B cell (primary cell): Measurements from ENCODE around the gene TOP2B. TPM values are rescaled to one million over a fixed set of nuclear protein-coding genes. Genes with fewer than 3 reads are reported as not detected.

Experiments used
- ATAC-seq: fragments of 200-7000 bp; cut with Tn5 transposase; one replicate; pipeline ENCODE4 v1.10.0; 2021; ENCODE audit warnings: low read depth, mild to moderate bottlenecking, moderate number of reproducible peaks, moderate library complexity
- CTCF ChIA-PET: fragments of 350-600 bp; sonication (Branson Sonifier 250); formaldehyde crosslinking; loops from one replicate; lab custom pipeline; 2021; ENCODE audit warnings: antibody characterized with exemption, inconsistent platforms; lab: Charles Lee
- POLR2A ChIA-PET: fragments of 350-600 bp; sonication (Branson Sonifier 250); formaldehyde crosslinking; loops from one replicate; lab custom pipeline; 2021; ENCODE audit warnings: antibody characterized with exemption; lab: Charles Lee
- DNase-seq: peaks from one replicate; pipeline ENCODE4 v3.0.0; 2013
- H2AFZ ChIP-seq: 2 replicates; pipeline ENCODE4 v1.6.1; 2012; ENCODE audit warnings: mild to moderate bottlenecking, low read depth, low read length; ENCODE audit not compliant: insufficient read depth, poor library complexity, severe bottlenecking
- H3K27ac ChIP-seq, 2 donors: 1 replicate in 1 of 2; 2 replicates in 1 of 2; pipeline ENCODE4 v1.5.1; 2012 to 2013; ENCODE audit warnings: low read length in 2 of 2, mild to moderate bottlenecking in 2 of 2, moderate library complexity in 1 of 2
- H3K27me3 ChIP-seq, 4 experiments: fragments of 200-600 bp in 1 of 4; sonication (generic) in 1 of 4; replicated peaks in 1 of 4; 1 replicate in 2 of 4; 2 replicates in 2 of 4; pipeline versions ENCODE4 v1.6.1 to v1.7.0; 2013 to 2016; ENCODE audit warnings: low read length in 3 of 4, mild to moderate bottlenecking in 2 of 4, mixed read lengths in 1 of 4, moderate library complexity in 1 of 4; ENCODE audit not compliant: insufficient read depth in 4 of 4, control insufficient read depth in 3 of 4; ENCODE audit errors: control extremely low read depth in 1 of 4
- H3K36me3 ChIP-seq, 2 experiments: replicated peaks in 1 of 2; 1 replicate in 1 of 2; 2 replicates in 1 of 2; pipeline versions ENCODE4 v1.6.1 to v1.7.1; 2013; ENCODE audit warnings: low read length in 1 of 2; ENCODE audit not compliant: insufficient read depth in 2 of 2, control insufficient read depth in 1 of 2; ENCODE audit errors: control extremely low read depth in 1 of 2, extremely low read depth in 1 of 2
- H3K4me1 ChIP-seq, 2 donors: fragments of 200-600 bp in 1 of 2; sonication (generic) in 1 of 2; 1 replicate in 1 of 2; 2 replicates in 1 of 2; pipeline versions ENCODE4 v1.5.1 to v1.6.1; 2013 to 2017; ENCODE audit warnings: low read length in 2 of 2; ENCODE audit not compliant: control insufficient read depth in 2 of 2, insufficient read depth in 2 of 2
- H3K4me2 ChIP-seq: replicated peaks from 2 replicates; pipeline ENCODE3; 2012; ENCODE audit warnings: mild to moderate bottlenecking, low read depth, low read length; ENCODE audit not compliant: poor library complexity, severe bottlenecking
- H3K4me3 ChIP-seq, 5 experiments: fragments of 200-600 bp in 1 of 5; sonication (generic) in 1 of 5; 1 replicate in 3 of 5; 2 replicates in 2 of 5; pipeline versions ENCODE4 v1.5.1 to v1.7.0; 2011 to 2016; ENCODE audit warnings: low read length in 4 of 5, mild to moderate bottlenecking in 4 of 5, low read depth in 2 of 5, control low read depth in 1 of 5, moderate library complexity in 1 of 5; ENCODE audit not compliant: insufficient read depth in 1 of 5; ENCODE audit errors: control extremely low read depth in 1 of 5, extremely low read depth in 1 of 5
- H3K79me2 ChIP-seq: fragments of 200-600 bp; sonication (generic); one replicate; pipeline ENCODE4 v1.6.0; 2016; ENCODE audit warnings: low read length; ENCODE audit not compliant: control insufficient read depth, insufficient read depth
- H3K9ac ChIP-seq: fragments of 200-600 bp; sonication (generic); 2 replicates; pipeline ENCODE4 v1.6.1; 2017; ENCODE audit warnings: mild to moderate bottlenecking, low read length, moderate library complexity
- H3K9me3 ChIP-seq, 3 donors: one replicate each; pipeline versions ENCODE4 v1.6.1 to v1.7.1; 2013; ENCODE audit warnings: low read length in 2 of 3; ENCODE audit not compliant: control insufficient read depth in 2 of 3, insufficient read depth in 1 of 3; ENCODE audit errors: control extremely low read depth in 1 of 3
- H4K20me1 ChIP-seq: 2 replicates; pipeline ENCODE4 v1.6.0; 2012; ENCODE audit warnings: mild to moderate bottlenecking, low read length; ENCODE audit not compliant: insufficient read depth, control insufficient read depth, poor library complexity, severe bottlenecking
- H3K27ac Mint-ChIP-seq: one replicate; pipeline ENCODE4 v1.8.0; 2021; ENCODE audit warnings: mixed read lengths
- H3K27me3 Mint-ChIP-seq: one replicate; pipeline ENCODE4 v1.8.0; 2021; ENCODE audit warnings: mixed read lengths
- H3K4me1 Mint-ChIP-seq: one replicate; pipeline ENCODE4 v1.8.0; 2021; ENCODE audit warnings: mixed read lengths
- H3K4me3 Mint-ChIP-seq: one replicate; pipeline ENCODE4 v1.8.0; 2021; ENCODE audit warnings: mixed read lengths
- H3K9me3 Mint-ChIP-seq: one replicate; pipeline ENCODE4 v1.8.0; 2022; ENCODE audit warnings: mixed read lengths; ENCODE audit not compliant: insufficient read depth
- EZH2 ChIP-seq: IDR thresholded peaks from 2 replicates; pipeline ENCODE4 v1.6.1; 2012; ENCODE audit warnings: borderline replicate concordance, low read depth, mild to moderate bottlenecking, moderate library complexity, low read length; ENCODE audit not compliant: insufficient read depth, poor library complexity, severe bottlenecking
- WGBS: methylation state at CpG from one replicate; pipeline ENCODE4 v1.1.5; 2013; ENCODE audit warnings: missing lambda C conversion rate; ENCODE audit not compliant: insufficient coverage; 5-methylcytosine and 5-hydroxymethylcytosine counted together
- intact Hi-C: fragments of 100-400 bp; cut with micrococcal nuclease; formaldehyde crosslinking; loops from one replicate; pipeline ENCODE4 v1.10.0; 2022
- polyA plus RNA-seq: library from polyadenylated mRNA; depleted of rRNA; stranded (reverse); fragments of >200 nt; gene quantifications from 2 replicates; pipeline ENCODE4 v1.2.3, GENCODE V29; 2012
- total RNA-seq, 2 donors: library from RNA; stranded (reverse); fragments of 120-200 nt in 1 of 2; gene quantifications; 1 replicate in 1 of 2; 2 replicates in 1 of 2; pipeline versions ENCODE4 v1.2.3 to v1.2.4, GENCODE V29; 2013 to 2022
- TF ChIP-seq, protein P1 (sequence below): fragments of 200-600 bp; IDR thresholded peaks from one replicate; pipeline ENCODE4 v1.8.0; 2022; ENCODE audit warnings: antibody characterized with exemption, mild to moderate bottlenecking

Gene TOP2B
- total and polyA plus RNA-seq, 2 donors (not counting 1 experiment from before 2014, with no cell fraction given): 22.2 to 149 TPM

GRCh38 chr3:25708036-25708435, 43.3 kb upstream of the TOP2B start:
- peaks cover 24% of the 10 kb centered on the region for H3K27me3 Mint-ChIP-seq
- ATAC-seq (no peak), DNase-seq (no peak)
- Histone ChIP-seq H3K9ac (no peak overlapping the region), H2AFZ (no peak overlapping the region), H3K27ac (no peak overlapping the region), H3K4me1 (no peaks in the 10 kb centered on the region), H3K36me3 (no peaks in the 10 kb centered on the region), H3K79me2 (no peaks in the 10 kb centered on the region), H4K20me1 (no peaks in the 10 kb centered on the region), H3K27me3 (peaks cover 0 to 2% (median 1%) of the 10 kb centered on the region in 4 experiments), H3K4me2 (no peak overlapping the region), H3K9me3 (no peaks in the 10 kb centered on the region), H3K4me3 (no peak overlapping the region)
- POLR2A ChIA-PET: no interaction called here
- H3K4me3 Mint-ChIP-seq: no peak overlapping the region
- H3K4me1 Mint-ChIP-seq: no peaks in the 10 kb centered on the region
- 100% methylated on average over 1 of the region's 3 CpGs for WGBS
- H3K9me3 Mint-ChIP-seq: no peaks in the 10 kb centered on the region
- CTCF ChIA-PET: no interaction called here
- no peak overlapping the region for H3K27ac Mint-ChIP-seq
- TF ChIP-seq, protein P1, sequence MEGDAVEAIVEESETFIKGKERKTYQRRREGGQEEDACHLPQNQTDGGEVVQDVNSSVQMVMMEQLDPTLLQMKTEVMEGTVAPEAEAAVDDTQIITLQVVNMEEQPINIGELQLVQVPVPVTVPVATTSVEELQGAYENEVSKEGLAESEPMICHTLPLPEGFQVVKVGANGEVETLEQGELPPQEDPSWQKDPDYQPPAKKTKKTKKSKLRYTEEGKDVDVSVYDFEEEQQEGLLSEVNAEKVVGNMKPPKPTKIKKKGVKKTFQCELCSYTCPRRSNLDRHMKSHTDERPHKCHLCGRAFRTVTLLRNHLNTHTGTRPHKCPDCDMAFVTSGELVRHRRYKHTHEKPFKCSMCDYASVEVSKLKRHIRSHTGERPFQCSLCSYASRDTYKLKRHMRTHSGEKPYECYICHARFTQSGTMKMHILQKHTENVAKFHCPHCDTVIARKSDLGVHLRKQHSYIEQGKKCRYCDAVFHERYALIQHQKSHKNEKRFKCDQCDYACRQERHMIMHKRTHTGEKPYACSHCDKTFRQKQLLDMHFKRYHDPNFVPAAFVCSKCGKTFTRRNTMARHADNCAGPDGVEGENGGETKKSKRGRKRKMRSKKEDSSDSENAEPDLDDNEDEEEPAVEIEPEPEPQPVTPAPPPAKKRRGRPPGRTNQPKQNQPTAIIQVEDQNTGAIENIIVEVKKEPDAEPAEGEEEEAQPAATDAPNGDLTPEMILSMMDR: no peak
- no peak for TF ChIP-seq EZH2
- intact Hi-C loops: no loop called here

DNA sequence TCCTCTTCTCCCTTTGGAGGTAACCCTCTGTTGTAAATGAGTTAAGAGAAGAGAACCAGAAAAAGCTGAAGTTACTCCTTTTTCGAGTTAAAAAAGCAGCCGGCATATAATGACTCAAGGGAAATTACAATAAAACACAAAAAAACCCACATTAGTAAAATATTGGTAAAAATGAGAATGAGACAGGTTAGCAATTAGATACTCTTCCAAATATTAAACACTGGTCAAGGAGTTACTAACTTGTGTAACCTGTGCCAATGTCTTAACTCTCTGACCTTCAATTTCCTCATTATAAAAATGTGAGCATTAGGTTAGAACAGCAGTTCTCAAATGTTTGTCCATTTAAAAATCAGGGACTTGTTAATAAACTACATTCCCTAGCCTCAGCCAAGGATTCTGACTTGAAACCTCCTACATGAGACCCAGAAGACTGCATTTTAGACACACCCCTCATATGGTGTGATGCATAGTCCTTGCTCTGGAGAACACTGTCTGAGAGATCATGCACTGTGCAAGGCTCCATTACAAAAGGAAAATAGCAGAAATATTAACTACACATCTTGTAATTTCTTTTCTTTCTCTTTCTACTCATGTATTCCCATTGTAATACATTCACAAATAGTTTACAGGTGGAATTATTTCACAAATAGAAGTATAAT, 42.7 kb upstream of the TOP2B start:
- Histone ChIP-seq H3K4me1 (no peaks in the 10 kb centered on the region), H3K27ac (no peak overlapping the region), H3K79me2 (no peaks in the 10 kb centered on the region), H3K4me3 (no peak overlapping the region), H3K36me3 (no peaks in the 10 kb centered on the region), H2AFZ (no peak overlapping the region), H3K9me3 (no peaks in the 10 kb centered on the region), H3K4me2 (no peak overlapping the region), H4K20me1 (no peaks in the 10 kb centered on the region), H3K27me3 (peaks cover 0 to 2% (median 1%) of the 10 kb centered on the region in 4 experiments), H3K9ac (no peak overlapping the region)
- CTCF ChIA-PET: no interaction called here
- intact Hi-C loops: no loop called here
- DNase-seq (no peak), ATAC-seq (no peak)
- POLR2A ChIA-PET: no interaction called here
- TF ChIP-seq, protein P1: no peak
- no peak for TF ChIP-seq EZH2
- Mint-ChIP-seq H3K9me3 (no peaks in the 10 kb centered on the region), H3K4me3 (no peak overlapping the region), H3K27ac (no peak overlapping the region), H3K4me1 (no peaks in the 10 kb centered on the region), H3K27me3 (peaks cover 28% of the 10 kb centered on the region)
- no CpG with 5 or more reads among the region's 2 CpGs for WGBS
